Sigmoid colon (tissue), 7 donors: ENCODE data around the gene GNB3. TPM values are rescaled to one million over a fixed set of nuclear protein-coding genes. Genes with fewer than 3 reads are reported as not detected.
A peak's percentile ranks its signal among the peaks of the same experiment; 100 is the strongest.

Experiments
- DNase-seq: peaks from one replicate; pipeline ENCODE4 v3.0.0-alpha.2; 2019
- H3K27ac ChIP-seq, 4 donors: fragments of 200-600 bp; sonication (generic); one replicate each; pipeline ENCODE4 v1.5.1; 2016 to 2019; ENCODE audit warnings: mild to moderate bottlenecking in 1 of 4
- H3K27me3 ChIP-seq, 3 donors: fragments of 200-600 bp; sonication (generic); one replicate each; pipeline ENCODE4 v1.5.1; 2019; ENCODE audit warnings: mild to moderate bottlenecking in 1 of 3
- H3K36me3 ChIP-seq, 4 donors: fragments of 200-600 bp; sonication (generic); one replicate each; pipeline ENCODE4 v1.5.1; 2016 to 2019
- H3K4me1 ChIP-seq, 4 donors: fragments of 200-600 bp; sonication (generic); one replicate each; pipeline ENCODE4 v1.5.1; 2017 to 2019
- H3K4me3 ChIP-seq, 4 donors: fragments of 200-600 bp; sonication (generic); one replicate each; pipeline ENCODE4 v1.5.1; 2017 to 2019; ENCODE audit warnings: mild to moderate bottlenecking in 2 of 4, moderate library complexity in 1 of 4
- H3K9me3 ChIP-seq, 4 donors: fragments of 200-600 bp in 3 of 4; sonication (generic) in 3 of 4; one replicate each; pipeline versions ENCODE4 v1.5.1 to v1.6.1; 2013 to 2019
- CTCF ChIP-seq, 4 experiments: fragments of 450-650 bp in 3 of 4; fragments of 200-600 bp in 1 of 4; IDR thresholded peaks; one replicate each; pipeline ENCODE4 v1.5.1; 2016 to 2019; ENCODE audit warnings: antibody characterized with exemption in 4 of 4, mild to moderate bottlenecking in 3 of 4, moderate library complexity in 2 of 4
- EP300 ChIP-seq, 4 donors: sonication (generic); formaldehyde crosslinking; IDR thresholded peaks; one replicate each; pipeline ENCODE4 v1.6.1; 2017; ENCODE audit warnings: antibody characterized with exemption in 4 of 4
- POLR2A ChIP-seq, 2 donors: fragments of 450-650 bp; IDR thresholded peaks; one replicate each; pipeline ENCODE4 v1.6.1; 2016; ENCODE audit warnings: antibody characterized with exemption in 2 of 2, mild to moderate bottlenecking in 2 of 2, moderate library complexity in 2 of 2
- POLR2AphosphoS5 ChIP-seq, 4 donors: sonication (generic); formaldehyde crosslinking; IDR thresholded peaks; one replicate each; pipeline ENCODE4 v1.6.1; 2017; ENCODE audit warnings: antibody characterized with exemption in 4 of 4
- WGBS, 2 donors: extraction: QIAGEN DNeasy Blood & Tissue Kit; methylation state at CpG; one replicate each; pipeline ENCODE4 v1.1.7; 2013; 5-methylcytosine and 5-hydroxymethylcytosine counted together
- intact Hi-C: fragments of 100-400 bp; cut with DNase I; formaldehyde crosslinking; loops from one replicate; pipeline ENCODE4 v1.15.1; 2023
- polyA plus RNA-seq, 3 donors: library from polyadenylated mRNA; stranded (reverse); fragments of 200-250 nt; gene quantifications; one replicate each; pipeline ENCODE4 v1.2.3, GENCODE V29; 2013
- total RNA-seq, 4 donors: library from RNA; depleted of rRNA; stranded (reverse); fragments of >200 nt; gene quantifications; one replicate each; pipeline ENCODE4 v1.1.0, GENCODE V29; 2016
- donor health status: healthy with polysubstance abuse.
- donor health status: Bipolar disorder and iron deficiency.
- donor health status: healthy.

The GNB3 gene
- total and polyA plus RNA-seq, 7 donors = 0.36 to 8.9 (median 1.2) TPM

- H3K4me3 ChIP-seq = peak overlapping the region; percentile 40 to 74 (median 64)
- WGBS, 2 donors = 1 to 2% methylated on average over 18 of the region's 18 CpGs
- TF ChIP-seq CTCF (IDR thresholded peaks at IDR 0.05) = no peak
- TF ChIP-seq POLR2A (IDR thresholded peaks at IDR 0.05) = no peak
- peak in 1 of 4 donors; percentile 3 for TF ChIP-seq POLR2AphosphoS5 (IDR thresholded peaks at IDR 0.05)
- TF ChIP-seq EP300 (IDR thresholded peaks at IDR 0.05) = no peak
- intact Hi-C loops = no loop called here
- peak overlapping the region; percentile 91 to 99 (median 96) for H3K27ac ChIP-seq
- H3K27me3 ChIP-seq = no peaks in the 10 kb centered on the region
- peaks cover 0 to 22% (median 15%) of the 10 kb centered on the region in 4 donors for H3K4me1 ChIP-seq
- peak; percentile 84 for DNase-seq
- no peaks in the 10 kb centered on the region for H3K9me3 ChIP-seq
- peaks cover 21 to 37% (median 24%) of the 10 kb centered on the region in 4 donors for H3K36me3 ChIP-seq
These were observed 12.1 kb downstream of the GNB3 start for GRCh38 chr12:6852651-6853354.

GRCh38 chr12:6853626-6854025, 12.9 kb downstream of the GNB3 start:
- intact Hi-C loops = no loop called here
- Histone ChIP-seq H3K4me1 (peaks cover 0 to 22% (median 15%) of the 10 kb centered on the region in 4 donors), H3K27me3 (no peaks in the 10 kb centered on the region), H3K9me3 (no peaks in the 10 kb centered on the region), H3K4me3 (peak overlapping the region in 2 of 4 donors; percentile 59 to 70), H3K27ac (peak overlapping the region; percentile 91 to 99 (median 96)), H3K36me3 (peaks cover 28 to 44% (median 31%) of the 10 kb centered on the region in 4 donors)
- DNase-seq = no peak
- 35 to 72% methylated on average over 1 of the region's 1 CpG for WGBS, 2 donors
- no peak for TF ChIP-seq EP300 (IDR thresholded peaks at IDR 0.05)
- TF ChIP-seq CTCF (IDR thresholded peaks at IDR 0.05) = no peak
- TF ChIP-seq POLR2AphosphoS5 (IDR thresholded peaks at IDR 0.05) = no peak
- no peak for TF ChIP-seq POLR2A (IDR thresholded peaks at IDR 0.05)

- no peak for TF ChIP-seq POLR2A (IDR thresholded peaks at IDR 0.05)
- TF ChIP-seq EP300 (IDR thresholded peaks at IDR 0.05) = no peak
- no peak for TF ChIP-seq POLR2AphosphoS5 (IDR thresholded peaks at IDR 0.05)
- no peak for TF ChIP-seq CTCF (IDR thresholded peaks at IDR 0.05)
- no peaks in the 10 kb centered on the region for H3K27me3 ChIP-seq
- intact Hi-C loops = no loop called here
- 82 to 90% methylated on average over 6 of the region's 6 CpGs for WGBS, 2 donors
- no peak for DNase-seq
- H3K4me1 ChIP-seq = peaks cover 0 to 22% (median 15%) of the 10 kb centered on the region in 4 donors
- no peaks in the 10 kb centered on the region for H3K9me3 ChIP-seq
- H3K36me3 ChIP-seq = peaks cover 31 to 44% (median 35%) of the 10 kb centered on the region in 4 donors
- no peak overlapping the region for H3K4me3 ChIP-seq
- H3K27ac ChIP-seq = peak overlapping the region; percentile 91 to 99 (median 96)
These were observed 13.3 kb downstream of the GNB3 start for GRCh38 chr12:6854036-6854435.

GRCh38 chr12:6855322-6855721, 14.6 kb downstream of the GNB3 start:
- intact Hi-C loops = no loop called here
- H3K27me3 ChIP-seq = no peaks in the 10 kb centered on the region
- TF ChIP-seq EP300 (IDR thresholded peaks at IDR 0.05) (no peak), POLR2AphosphoS5 (IDR thresholded peaks at IDR 0.05) (no peak), CTCF (IDR thresholded peaks at IDR 0.05) (no peak), POLR2A (IDR thresholded peaks at IDR 0.05) (no peak)
- no peak for DNase-seq
- H3K9me3 ChIP-seq = no peaks in the 10 kb centered on the region
- H3K27ac ChIP-seq = peak overlapping the region in 1 of 4 donors; percentile 6
- H3K4me1 ChIP-seq = peaks cover 0 to 22% (median 15%) of the 10 kb centered on the region in 4 donors
- 92 to 94% methylated on average over 14 of the region's 14 CpGs for WGBS, 2 donors
- H3K4me3 ChIP-seq = no peak overlapping the region
- peaks cover 31 to 52% (median 47%) of the 10 kb centered on the region in 4 donors for H3K36me3 ChIP-seq
